HCT116 (cell line): ENCODE measurements around the gene FBXL15. TPM values are rescaled to one million over a fixed set of nuclear protein-coding genes. Genes with fewer than 3 reads are reported as not detected.

Source experiments
- ATAC-seq: fragments of 200-7000 bp; cut with Tn5 transposase; 2 replicates; pipeline ENCODE4 v1.9.1; 2020; ENCODE audit warnings: mild to moderate bottlenecking, moderate library complexity
- BruUV-seq: library from RNA; stranded (reverse); fragments of 400-500 nt; replicated peaks from 2 replicates; lab custom pipeline; 2021; lab: Mats Ljungman, UMichigan
- CTCF ChIA-PET: fragments of 300-600 bp; sonication (Branson Sonifier 250); formaldehyde crosslinking; loops from one replicate; lab custom pipeline; 2021; ENCODE audit warnings: antibody characterized with exemption; lab: Charles Lee
- POLR2A ChIA-PET: fragments of 300-600, 350-600 bp; sonication (Branson Sonifier 250); formaldehyde crosslinking; loops from one replicate; lab custom pipeline; 2021; ENCODE audit warnings: antibody characterized with exemption; lab: Charles Lee
- RAD21 ChIA-PET, 2 experiments: fragments of 300-600 bp; sonication (Branson Sonifier 250); formaldehyde crosslinking; loops; one replicate each; lab custom pipeline; 2023; ENCODE audit warnings: low total read pairs in 2 of 2; ENCODE audit not compliant: uncharacterized antibody in 2 of 2, unreplicated experiment in 2 of 2, low non-redundant PET in 1 of 2; lab: Charles Lee
- DNase-seq: peaks from one replicate; pipeline ENCODE4 v3.0.0-alpha.2; 2010; ENCODE audit warnings: low read depth, low spot score
- H2AFZ ChIP-seq: fragments of 200-600 bp; shearing (Covaris generic), sonication (generic); 2 replicates; pipeline ENCODE4 v1.6.1; 2017; ENCODE audit warnings: low read depth, mixed run types, mixed read lengths, antibody characterized with exemption, low read length; ENCODE audit not compliant: poor library complexity, severe bottlenecking
- H3K27ac ChIP-seq: 2 replicates; pipeline ENCODE4 v1.5.1; 2012; ENCODE audit warnings: low read depth, low read length
- H3K27me3 ChIP-seq: fragments of 200-600 bp; sonication (generic); 2 replicates; pipeline ENCODE4 v1.6.1; 2016; ENCODE audit warnings: mixed run types, low read length, mixed read lengths; ENCODE audit not compliant: insufficient read depth
- H3K36me3 ChIP-seq, 2 experiments: fragments of 200-500 bp in 1 of 2; fragments of 200-600 bp in 1 of 2; sonication (Bioruptor generic) in 1 of 2; sonication (generic) in 1 of 2; 2 replicates each; pipeline versions ENCODE4 v1.5.1 to v1.6.1; 2014 to 2016; ENCODE audit warnings: low read length in 2 of 2, inconsistent platforms in 1 of 2, mixed read lengths in 1 of 2, mixed run types in 1 of 2; ENCODE audit not compliant: insufficient read depth in 2 of 2, control insufficient read depth in 1 of 2
- H3K4me1 ChIP-seq, 2 experiments: fragments of 200-600 bp in 1 of 2; sonication (generic) in 1 of 2; 2 replicates each; pipeline versions ENCODE4 v1.5.1 to v1.6.1; 2012 to 2017; ENCODE audit warnings: low read length in 2 of 2, inconsistent platforms in 1 of 2, mild to moderate bottlenecking in 1 of 2, mixed read lengths in 1 of 2, mixed run types in 1 of 2, moderate library complexity in 1 of 2; ENCODE audit not compliant: insufficient read depth in 2 of 2, control insufficient read depth in 1 of 2
- H3K4me2 ChIP-seq: fragments of 200-600 bp; sonication (generic); 2 replicates; pipeline ENCODE4 v1.6.1; 2017; ENCODE audit warnings: mixed run types, low read length, mixed read lengths
- H3K4me3 ChIP-seq, 2 experiments: fragments of 200-600 bp in 1 of 2; sonication (generic) in 1 of 2; replicated peaks in 1 of 2; 2 replicates each; pipeline ENCODE4 v1.5.1; 2011 to 2016; ENCODE audit warnings: low read length in 2 of 2, control low read depth in 1 of 2, low read depth in 1 of 2, mild to moderate bottlenecking in 1 of 2, mixed read lengths in 1 of 2, mixed run types in 1 of 2
- H3K79me2 ChIP-seq: fragments of 200-600 bp; sonication (generic); 2 replicates; pipeline ENCODE4 v1.6.1; 2017; ENCODE audit warnings: mild to moderate bottlenecking, mixed run types, low read length, moderate library complexity, mixed read lengths; ENCODE audit not compliant: insufficient read depth
- H3K9ac ChIP-seq: fragments of 200-600 bp; sonication (generic); 2 replicates; pipeline ENCODE4 v1.6.1; 2016; ENCODE audit warnings: low read length, mixed read lengths
- H3K9me2 ChIP-seq: fragments of 200-600 bp; sonication (generic), shearing (Covaris generic); 2 replicates; pipeline ENCODE4 v1.6.1; 2017; ENCODE audit warnings: mixed run types, mild to moderate bottlenecking, moderate library complexity; ENCODE audit not compliant: insufficient read depth
- H3K9me3 ChIP-seq, 2 experiments: fragments of 200-500 bp in 1 of 2; fragments of 200-600 bp in 1 of 2; sonication (Bioruptor generic) in 1 of 2; sonication (generic) in 1 of 2; 2 replicates each; pipeline ENCODE4 v1.6.1; 2014 to 2017; ENCODE audit warnings: low read length in 2 of 2, mixed read lengths in 2 of 2, inconsistent platforms in 1 of 2, low read depth in 1 of 2, mild to moderate bottlenecking in 1 of 2, mixed run types in 1 of 2, moderate library complexity in 1 of 2; ENCODE audit not compliant: control insufficient read depth in 1 of 2, insufficient read depth in 1 of 2
- H4K20me1 ChIP-seq: fragments of 200-600 bp; sonication (generic), shearing (Covaris generic); 2 replicates; pipeline ENCODE4 v1.6.1; 2017; ENCODE audit warnings: mixed run types, mild to moderate bottlenecking, moderate library complexity; ENCODE audit not compliant: insufficient read depth
- CBX3 ChIP-seq: IDR thresholded peaks from 2 replicates; pipeline ENCODE4 v1.6.1; 2012; ENCODE audit warnings: low read depth
- CEBPB ChIP-seq: IDR thresholded peaks from 2 replicates; pipeline ENCODE4 v1.6.1; 2012; ENCODE audit warnings: low read depth
- ELF1 ChIP-seq: IDR thresholded peaks from 2 replicates; pipeline ENCODE4 v1.6.1; 2012; ENCODE audit warnings: low read depth, borderline replicate concordance
- EZH2 ChIP-seq: fragments of 200-600 bp; sonication (generic); IDR thresholded peaks from 2 replicates; pipeline ENCODE4 v1.6.1; 2017; ENCODE audit warnings: antibody characterized with exemption, mixed run types
- EZH2phosphoT487 ChIP-seq: fragments of 200-600 bp; IDR thresholded peaks from 2 replicates; pipeline ENCODE4 v1.6.1; 2018; ENCODE audit warnings: antibody characterized with exemption, borderline replicate concordance
- FOSL1 ChIP-seq: IDR thresholded peaks from 2 replicates; pipeline ENCODE4 v1.6.1; 2012; ENCODE audit warnings: low read depth
- POLR2A ChIP-seq: IDR thresholded peaks from 2 replicates; pipeline ENCODE4 v1.7.0; 2011; ENCODE audit warnings: borderline replicate concordance; ENCODE audit not compliant: insufficient read depth, insufficient read length; ENCODE audit errors: extremely low read depth
- SIN3A ChIP-seq: IDR thresholded peaks from 2 replicates; pipeline ENCODE4 v1.6.1; 2012; ENCODE audit warnings: low read depth
- SP1 ChIP-seq: IDR thresholded peaks from 2 replicates; pipeline ENCODE4 v1.6.1; 2012; ENCODE audit warnings: low read depth
- SRF ChIP-seq: IDR thresholded peaks from 2 replicates; pipeline ENCODE4 v1.6.1; 2012; ENCODE audit warnings: low read depth
- TCF7L2 ChIP-seq: IDR thresholded peaks from 2 replicates; pipeline ENCODE4 v1.7.0; 2011; ENCODE audit warnings: borderline replicate concordance, inconsistent platforms; ENCODE audit not compliant: insufficient read depth, insufficient read length; ENCODE audit errors: extremely low read depth
- YY1 ChIP-seq: IDR thresholded peaks from 2 replicates; pipeline ENCODE4 v1.6.1; 2011; ENCODE audit warnings: low read length, low read depth, moderate library complexity, mild to moderate bottlenecking; ENCODE audit not compliant: insufficient replicate concordance; ENCODE audit errors: extremely low read depth
- ZFX ChIP-seq: fragments of 450-650 bp; IDR thresholded peaks from 2 replicates; pipeline ENCODE4 v1.6.1; 2017
- ZNF274 ChIP-seq: fragments of 200-500 bp; sonication (Bioruptor generic); IDR thresholded peaks from 2 replicates; pipeline ENCODE4 v1.6.1; 2014; ENCODE audit warnings: mild to moderate bottlenecking, low read depth, low read length, inconsistent platforms
- intact Hi-C: fragments of 100-400 bp; cut with micrococcal nuclease; formaldehyde crosslinking; loops from 2 replicates; pipeline ENCODE4 v1.10.0; 2022
- total RNA-seq: library from RNA; stranded (reverse); gene quantifications from one replicate; pipeline ENCODE4 v1.2.1, GENCODE V29; 2021; ENCODE audit not compliant: unreplicated experiment
- TF ChIP-seq, protein P1 (sequence below), 3 experiments: fragments of 200-600 bp in 1 of 3; sonication (generic) in 1 of 3; IDR thresholded peaks in 2 of 3; conservative IDR thresholded peaks in 1 of 3; 2 replicates each; pipeline ENCODE4 v1.5.1; 2012 to 2017; ENCODE audit warnings: low read depth in 2 of 3, low read length in 2 of 3, antibody characterized with exemption in 1 of 3, borderline replicate concordance in 1 of 3, control low read depth in 1 of 3, mild to moderate bottlenecking in 1 of 3, mixed read lengths in 1 of 3, mixed run types in 1 of 3, moderate library complexity in 1 of 3; ENCODE audit not compliant: insufficient read depth in 1 of 3
- TF ChIP-seq, protein P2 (sequence below): IDR thresholded peaks from 2 replicates; pipeline ENCODE4 v1.6.1; 2012

The FBXL15 gene
- total RNA-seq, 1 experiment from 2014 or later: 21.1 TPM

DNA sequence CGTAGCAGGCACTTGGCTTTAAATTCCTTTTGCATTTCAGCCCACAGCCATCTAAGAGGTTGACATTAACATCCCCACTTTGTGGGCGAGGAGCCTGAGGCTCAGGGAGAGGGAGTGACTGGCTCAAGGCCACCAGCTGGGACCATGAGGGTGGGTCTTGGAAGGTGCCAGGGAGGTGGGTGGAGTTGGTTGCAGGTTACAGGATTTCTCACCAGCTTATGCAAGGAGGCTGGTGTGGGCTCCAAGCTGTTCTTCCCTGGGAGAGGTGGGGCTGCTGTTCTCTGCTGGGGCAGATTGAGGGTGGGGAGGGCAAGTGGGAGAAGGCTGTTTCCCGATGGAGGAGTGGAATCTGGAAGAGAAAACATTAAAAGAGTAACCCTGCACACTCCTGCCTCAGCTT is 44.8 kb downstream of the FBXL15 start:
- no peak overlapping the region for H3K9ac ChIP-seq
- H4K20me1 ChIP-seq: no peaks in the 10 kb centered on the region
- no peak overlapping the region for H3K4me3 ChIP-seq
- no peak overlapping the region for H3K4me2 ChIP-seq
- H3K79me2 ChIP-seq: peaks cover 38% of the 10 kb centered on the region; the same call in 1 of the 2 replicates
- peaks cover 35 to 49% of the 10 kb centered on the region in 2 experiments for H3K4me1 ChIP-seq
- TF ChIP-seq, protein P1, sequence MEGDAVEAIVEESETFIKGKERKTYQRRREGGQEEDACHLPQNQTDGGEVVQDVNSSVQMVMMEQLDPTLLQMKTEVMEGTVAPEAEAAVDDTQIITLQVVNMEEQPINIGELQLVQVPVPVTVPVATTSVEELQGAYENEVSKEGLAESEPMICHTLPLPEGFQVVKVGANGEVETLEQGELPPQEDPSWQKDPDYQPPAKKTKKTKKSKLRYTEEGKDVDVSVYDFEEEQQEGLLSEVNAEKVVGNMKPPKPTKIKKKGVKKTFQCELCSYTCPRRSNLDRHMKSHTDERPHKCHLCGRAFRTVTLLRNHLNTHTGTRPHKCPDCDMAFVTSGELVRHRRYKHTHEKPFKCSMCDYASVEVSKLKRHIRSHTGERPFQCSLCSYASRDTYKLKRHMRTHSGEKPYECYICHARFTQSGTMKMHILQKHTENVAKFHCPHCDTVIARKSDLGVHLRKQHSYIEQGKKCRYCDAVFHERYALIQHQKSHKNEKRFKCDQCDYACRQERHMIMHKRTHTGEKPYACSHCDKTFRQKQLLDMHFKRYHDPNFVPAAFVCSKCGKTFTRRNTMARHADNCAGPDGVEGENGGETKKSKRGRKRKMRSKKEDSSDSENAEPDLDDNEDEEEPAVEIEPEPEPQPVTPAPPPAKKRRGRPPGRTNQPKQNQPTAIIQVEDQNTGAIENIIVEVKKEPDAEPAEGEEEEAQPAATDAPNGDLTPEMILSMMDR (IDR thresholded peaks at IDR 0.05 in 2 of 3, conservative IDR thresholded peaks at IDR 0.05 in 1 of 3; ENCODE audit: borderline replicate concordance in 1 of 3, insufficient read depth in 1 of 3, low read depth in 2 of 3, low read length in 2 of 3): no peak
- TF ChIP-seq SP1: no peak
- no peak for TF ChIP-seq EZH2
- TF ChIP-seq FOSL1: no peak
- TF ChIP-seq EZH2phosphoT487: no peak
- DNase-seq (no peak), ATAC-seq (no peak)
- H3K27me3 ChIP-seq: no peaks in the 10 kb centered on the region
- H3K36me3 ChIP-seq: peaks cover 0 to 2% of the 10 kb centered on the region in 2 experiments; a peak in 1 of 4 replicates
- ChIA-PET POLR2A (interaction anchor here (0.8 kb wide), 1 partner anchor 15 kb away, joined by 4 read pairs; the partner anchor contains the start of gene C10orf95), RAD21 (no interaction called here), CTCF (interaction anchor here (1.3 kb wide), 1 partner anchor 118 kb away, joined by 6 read pairs; no protein-coding TSS in a partner anchor)
- no peak overlapping the region for H2AFZ ChIP-seq
- H3K9me3 ChIP-seq: no peaks in the 10 kb centered on the region
- intact Hi-C loops: no loop called here
- no peaks in the 10 kb centered on the region for H3K9me2 ChIP-seq
- H3K27ac ChIP-seq: no peak overlapping the region
- no TSS peak for BruUV-seq

DNA sequence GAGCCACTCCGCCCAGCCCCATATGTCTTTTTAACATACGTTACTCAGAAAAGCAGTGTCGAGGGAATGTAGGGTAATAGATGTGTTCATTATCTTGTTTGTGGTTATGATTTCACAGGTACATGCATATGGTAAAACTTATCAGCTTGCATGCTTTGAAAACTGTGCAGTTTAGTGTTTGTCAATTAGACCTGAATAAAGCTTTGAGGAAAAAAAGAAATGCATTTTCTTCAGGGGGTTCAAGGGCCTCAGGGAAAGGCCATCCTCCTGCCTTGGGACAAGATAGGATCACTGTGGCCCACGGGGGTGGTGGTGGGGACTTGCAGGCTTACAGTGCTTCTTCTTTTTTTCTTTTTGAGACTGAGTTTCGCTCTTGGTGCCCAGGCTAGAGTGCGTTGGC is 46.7 kb downstream of the FBXL15 start:
- intact Hi-C loops: no loop called here
- peaks cover 0 to 2% of the 10 kb centered on the region in 2 experiments; a peak in 1 of 4 replicates for H3K36me3 ChIP-seq
- no peaks in the 10 kb centered on the region for H3K9me2 ChIP-seq
- H3K27me3 ChIP-seq: no peaks in the 10 kb centered on the region
- ATAC-seq (no peak), DNase-seq (no peak)
- H3K9ac ChIP-seq: no peak overlapping the region
- CTCF ChIA-PET: no interaction called here
- H3K9me3 ChIP-seq: no peaks in the 10 kb centered on the region
- no peak for TF ChIP-seq SIN3A
- TF ChIP-seq CBX3: no peak
- TF ChIP-seq EZH2: no peak
- no peak for TF ChIP-seq ZFX
- TF ChIP-seq, protein P2, sequence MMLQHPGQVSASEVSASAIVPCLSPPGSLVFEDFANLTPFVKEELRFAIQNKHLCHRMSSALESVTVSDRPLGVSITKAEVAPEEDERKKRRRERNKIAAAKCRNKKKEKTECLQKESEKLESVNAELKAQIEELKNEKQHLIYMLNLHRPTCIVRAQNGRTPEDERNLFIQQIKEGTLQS: no peak
- TF ChIP-seq SP1: no peak
- TF ChIP-seq ELF1: no peak
- no peak for TF ChIP-seq POLR2A
- no peak for TF ChIP-seq CEBPB
- TF ChIP-seq TCF7L2: no peak
- no peak for TF ChIP-seq FOSL1
- TF ChIP-seq YY1: no peak
- TF ChIP-seq EZH2phosphoT487: no peak
- TF ChIP-seq ZNF274: no peak
- TF ChIP-seq SRF: no peak
- H3K4me3 ChIP-seq: no peak overlapping the region
- POLR2A ChIA-PET: no interaction called here
- H3K27ac ChIP-seq: no peak overlapping the region
- peaks cover 30 to 32% of the 10 kb centered on the region in 2 experiments for H3K4me1 ChIP-seq
- no peak overlapping the region for H3K4me2 ChIP-seq
- RAD21 ChIA-PET: no interaction called here
- H3K79me2 ChIP-seq: peaks cover 29% of the 10 kb centered on the region; the same call in 1 of the 2 replicates
- no TSS peak for BruUV-seq
- H4K20me1 ChIP-seq: no peaks in the 10 kb centered on the region
- no peak overlapping the region for H2AFZ ChIP-seq
